Stomach (tissue), 4 donors: ENCODE results near the gene SIGLEC7.

ENCODE experiments used
- POLR2AphosphoS5 ChIP-seq, 3 donors: sonication (generic); formaldehyde crosslinking; IDR thresholded peaks; one replicate each; pipeline ENCODE4 v1.6.1; 2016; ENCODE audit warnings: antibody characterized with exemption in 3 of 3
- TF ChIP-seq, protein P1 (sequence below), 7 experiments: fragments of 450-650 bp in 4 of 7; fragments of 200-600 bp in 3 of 7; sonication (generic) in 3 of 7; IDR thresholded peaks; one replicate each; pipeline ENCODE4 v1.5.1; 2016 to 2019; ENCODE audit warnings: antibody characterized with exemption in 7 of 7, control low read depth in 2 of 7, mild to moderate bottlenecking in 1 of 7

- TF ChIP-seq, protein P1, sequence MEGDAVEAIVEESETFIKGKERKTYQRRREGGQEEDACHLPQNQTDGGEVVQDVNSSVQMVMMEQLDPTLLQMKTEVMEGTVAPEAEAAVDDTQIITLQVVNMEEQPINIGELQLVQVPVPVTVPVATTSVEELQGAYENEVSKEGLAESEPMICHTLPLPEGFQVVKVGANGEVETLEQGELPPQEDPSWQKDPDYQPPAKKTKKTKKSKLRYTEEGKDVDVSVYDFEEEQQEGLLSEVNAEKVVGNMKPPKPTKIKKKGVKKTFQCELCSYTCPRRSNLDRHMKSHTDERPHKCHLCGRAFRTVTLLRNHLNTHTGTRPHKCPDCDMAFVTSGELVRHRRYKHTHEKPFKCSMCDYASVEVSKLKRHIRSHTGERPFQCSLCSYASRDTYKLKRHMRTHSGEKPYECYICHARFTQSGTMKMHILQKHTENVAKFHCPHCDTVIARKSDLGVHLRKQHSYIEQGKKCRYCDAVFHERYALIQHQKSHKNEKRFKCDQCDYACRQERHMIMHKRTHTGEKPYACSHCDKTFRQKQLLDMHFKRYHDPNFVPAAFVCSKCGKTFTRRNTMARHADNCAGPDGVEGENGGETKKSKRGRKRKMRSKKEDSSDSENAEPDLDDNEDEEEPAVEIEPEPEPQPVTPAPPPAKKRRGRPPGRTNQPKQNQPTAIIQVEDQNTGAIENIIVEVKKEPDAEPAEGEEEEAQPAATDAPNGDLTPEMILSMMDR (IDR thresholded peaks at IDR 0.05): no peak
- TF ChIP-seq POLR2AphosphoS5 (IDR thresholded peaks at IDR 0.05): peak in 1 of 3 donors; percentile 18
These were observed 3.5 kb upstream of the SIGLEC7 start for GRCh38 chr19:51138549-51138979.
